Measurements from ENCODE around the gene ZFR. TPM values are rescaled to one million over a fixed set of nuclear protein-coding genes. Genes with fewer than 3 reads are reported as not detected.

The ZFR gene
- total RNA-seq, 1 experiment from 2014 or later, result 85.1 TPM

- ChIA-PET POLR2A (ENCODE audit: unreplicated experiment) (no interaction called here), CTCF (interaction anchor here (0.5 kb wide), 1 partner anchor 51 kb away, joined by 12 read pairs; no protein-coding TSS in a partner anchor)
- H3K9me2 ChIP-seq (replicated peaks; ENCODE audit: low read length), result no peaks in the 10 kb centered on the region
- BruUV-seq (replicated peaks), result no TSS peak
- ATAC-seq, result no peak
- H3F3A ChIP-seq (ENCODE audit: low read length, unreplicated experiment), result no peaks in the 10 kb centered on the region
- no peaks in the 10 kb centered on the region for H4K20me1 ChIP-seq (ENCODE audit: low read length)
- H3K9me3 ChIP-seq (ENCODE audit: low read length), result no peaks in the 10 kb centered on the region
- intact Hi-C loops (cut with micrococcal nuclease), result no loop called here
- TF ChIP-seq EZH2phosphoT487 (IDR thresholded peaks at IDR 0.05; ENCODE audit: borderline replicate concordance, low read length) (no peak), EZH2 (IDR thresholded peaks at IDR 0.05; ENCODE audit: low read length, unreplicated experiment) (no peak), CTCF (conservative IDR thresholded peaks at IDR 0.05; ENCODE audit: low read depth, low read length) (no peak)
- no peak overlapping the region for H2AFZ ChIP-seq (ENCODE audit: low read length)
- H3K4me2 ChIP-seq (ENCODE audit: low read length), result no peak overlapping the region
- peaks cover 44% of the 10 kb centered on the region; the same call in 1 of the 2 replicates for H3K36me3 ChIP-seq (ENCODE audit: low read depth, low read length)
- H3K9ac ChIP-seq (ENCODE audit: low read length), result no peak overlapping the region
- H3K27ac ChIP-seq (ENCODE audit: low read length), result no peak overlapping the region
- DNase-seq, result no peak
- H3K4me1 ChIP-seq (ENCODE audit: insufficient read depth, low read length), result no peaks in the 10 kb centered on the region
- no peaks in the 10 kb centered on the region for H3K79me2 ChIP-seq (ENCODE audit: low read length)
- no peaks in the 10 kb centered on the region for H3K27me3 ChIP-seq (ENCODE audit: low read length)
- H3K4me3 ChIP-seq (ENCODE audit: low read length), result no peak overlapping the region
Observed at GRCh38 chr5:32379421-32379820, 65.1 kb downstream of the ZFR start.

- DNase-seq (no peak), ATAC-seq (no peak)
- Histone ChIP-seq H3K9ac (ENCODE audit: low read length) (no peak overlapping the region), H3K79me2 (ENCODE audit: low read length) (no peaks in the 10 kb centered on the region), H3K36me3 (ENCODE audit: low read depth, low read length) (peaks cover 41% of the 10 kb centered on the region; the same call in 1 of the 2 replicates), H3K4me1 (ENCODE audit: insufficient read depth, low read length) (no peaks in the 10 kb centered on the region), H3F3A (ENCODE audit: low read length, unreplicated experiment) (no peaks in the 10 kb centered on the region), H3K4me3 (ENCODE audit: low read length) (no peak overlapping the region), H2AFZ (ENCODE audit: low read length) (no peak overlapping the region), H3K9me3 (ENCODE audit: low read length) (no peaks in the 10 kb centered on the region), H3K27me3 (ENCODE audit: low read length) (no peaks in the 10 kb centered on the region), H3K9me2 (replicated peaks; ENCODE audit: low read length) (no peaks in the 10 kb centered on the region), H3K4me2 (ENCODE audit: low read length) (no peak overlapping the region), H4K20me1 (ENCODE audit: low read length) (no peaks in the 10 kb centered on the region), H3K27ac (ENCODE audit: low read length) (no peak overlapping the region)
- ChIA-PET CTCF (no interaction called here), POLR2A (ENCODE audit: unreplicated experiment) (no interaction called here)
- no peak for TF ChIP-seq EZH2 (IDR thresholded peaks at IDR 0.05; ENCODE audit: low read length, unreplicated experiment)
- TF ChIP-seq EZH2phosphoT487 (IDR thresholded peaks at IDR 0.05; ENCODE audit: borderline replicate concordance, low read length), result no peak
- no peak for TF ChIP-seq CTCF (conservative IDR thresholded peaks at IDR 0.05; ENCODE audit: low read depth, low read length)
- intact Hi-C loops (cut with micrococcal nuclease), result no loop called here
- BruUV-seq (replicated peaks), result no TSS peak
Observed at GRCh38 chr5:32378966-32379365, 65.6 kb downstream of the ZFR start.

- Histone ChIP-seq H3K79me2 (ENCODE audit: low read length) (no peaks in the 10 kb centered on the region), H3F3A (ENCODE audit: low read length, unreplicated experiment) (no peaks in the 10 kb centered on the region), H3K9me2 (replicated peaks; ENCODE audit: low read length) (no peaks in the 10 kb centered on the region), H3K4me3 (ENCODE audit: low read length) (no peak overlapping the region), H3K36me3 (ENCODE audit: low read depth, low read length) (peaks cover 43% of the 10 kb centered on the region), H3K27me3 (ENCODE audit: low read length) (no peaks in the 10 kb centered on the region), H3K27ac (ENCODE audit: low read length) (no peak overlapping the region), H3K4me2 (ENCODE audit: low read length) (no peak overlapping the region), H3K4me1 (ENCODE audit: insufficient read depth, low read length) (no peaks in the 10 kb centered on the region), H4K20me1 (ENCODE audit: low read length) (no peaks in the 10 kb centered on the region), H3K9me3 (ENCODE audit: low read length) (no peaks in the 10 kb centered on the region), H2AFZ (ENCODE audit: low read length) (no peak overlapping the region), H3K9ac (ENCODE audit: low read length) (no peak overlapping the region)
- ATAC-seq, result no peak
- no peak for TF ChIP-seq CTCF (conservative IDR thresholded peaks at IDR 0.05; ENCODE audit: low read depth, low read length)
- TF ChIP-seq EZH2 (IDR thresholded peaks at IDR 0.05; ENCODE audit: low read length, unreplicated experiment), result no peak
- TF ChIP-seq EZH2phosphoT487 (IDR thresholded peaks at IDR 0.05; ENCODE audit: borderline replicate concordance, low read length), result no peak
- no TSS peak for BruUV-seq (replicated peaks)
- no peak for DNase-seq
- ChIA-PET CTCF (no interaction called here), POLR2A (ENCODE audit: unreplicated experiment) (no interaction called here)
- intact Hi-C loops (cut with micrococcal nuclease), result no loop called here
Observed at GRCh38 chr5:32369542-32370155, 74.9 kb downstream of the ZFR start.
